Measurements from ENCODE around the gene DYNLT1. TPM values are rescaled to one million over a fixed set of nuclear protein-coding genes. Genes with fewer than 3 reads are reported as not detected.

DYNLT1 gene
- total and polyA plus RNA-seq, 12 donors: 106 to 211 (median 122) TPM

DNA sequence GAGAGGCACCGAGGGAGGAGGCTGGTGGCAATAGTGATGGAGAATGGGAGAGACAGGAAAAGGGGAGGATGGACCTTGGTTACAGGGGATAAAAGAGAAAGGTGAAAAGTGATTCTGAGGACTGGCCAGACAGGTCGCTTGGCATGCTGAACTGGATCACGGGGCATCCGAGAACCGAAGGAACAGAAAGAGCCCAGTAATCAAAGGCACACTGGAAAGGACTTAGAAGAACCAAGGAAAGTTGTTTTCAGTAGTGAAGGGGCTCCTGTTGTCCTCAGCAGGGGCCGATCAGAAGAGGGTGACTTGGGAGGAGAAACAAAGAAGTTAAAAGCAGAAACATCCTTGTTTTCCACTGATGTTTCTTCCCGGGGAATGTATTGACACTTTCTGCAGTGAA, 24.2 kb upstream of the DYNLT1 start:
- Histone ChIP-seq H3K4me3 (no peak overlapping the region), H3K4me1 (peaks cover 0 to 33% (median 0%) of the 10 kb centered on the region in 9 donors), H3K27me3 (no peaks in the 10 kb centered on the region), H3K36me3 (peaks cover 0 to 11% (median 0%) of the 10 kb centered on the region in 9 donors), H3K9me3 (no peaks in the 10 kb centered on the region), H3K27ac (peak overlapping the region in 1 of 10 donors; percentile 85)
- intact Hi-C loops (cut with DNase I): loop anchor here in 1 of 10 donors (10.0 kb wide), 1 partner anchor 164 kb away; no protein-coding TSS in a partner anchor
- TF ChIP-seq, protein P1, sequence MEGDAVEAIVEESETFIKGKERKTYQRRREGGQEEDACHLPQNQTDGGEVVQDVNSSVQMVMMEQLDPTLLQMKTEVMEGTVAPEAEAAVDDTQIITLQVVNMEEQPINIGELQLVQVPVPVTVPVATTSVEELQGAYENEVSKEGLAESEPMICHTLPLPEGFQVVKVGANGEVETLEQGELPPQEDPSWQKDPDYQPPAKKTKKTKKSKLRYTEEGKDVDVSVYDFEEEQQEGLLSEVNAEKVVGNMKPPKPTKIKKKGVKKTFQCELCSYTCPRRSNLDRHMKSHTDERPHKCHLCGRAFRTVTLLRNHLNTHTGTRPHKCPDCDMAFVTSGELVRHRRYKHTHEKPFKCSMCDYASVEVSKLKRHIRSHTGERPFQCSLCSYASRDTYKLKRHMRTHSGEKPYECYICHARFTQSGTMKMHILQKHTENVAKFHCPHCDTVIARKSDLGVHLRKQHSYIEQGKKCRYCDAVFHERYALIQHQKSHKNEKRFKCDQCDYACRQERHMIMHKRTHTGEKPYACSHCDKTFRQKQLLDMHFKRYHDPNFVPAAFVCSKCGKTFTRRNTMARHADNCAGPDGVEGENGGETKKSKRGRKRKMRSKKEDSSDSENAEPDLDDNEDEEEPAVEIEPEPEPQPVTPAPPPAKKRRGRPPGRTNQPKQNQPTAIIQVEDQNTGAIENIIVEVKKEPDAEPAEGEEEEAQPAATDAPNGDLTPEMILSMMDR (IDR thresholded peaks at IDR 0.05): no peak
- no peak for ATAC-seq
- 83 to 85% methylated on average over 7 of the region's 7 CpGs for WGBS, 2 donors
- no peak for DNase-seq

DNA sequence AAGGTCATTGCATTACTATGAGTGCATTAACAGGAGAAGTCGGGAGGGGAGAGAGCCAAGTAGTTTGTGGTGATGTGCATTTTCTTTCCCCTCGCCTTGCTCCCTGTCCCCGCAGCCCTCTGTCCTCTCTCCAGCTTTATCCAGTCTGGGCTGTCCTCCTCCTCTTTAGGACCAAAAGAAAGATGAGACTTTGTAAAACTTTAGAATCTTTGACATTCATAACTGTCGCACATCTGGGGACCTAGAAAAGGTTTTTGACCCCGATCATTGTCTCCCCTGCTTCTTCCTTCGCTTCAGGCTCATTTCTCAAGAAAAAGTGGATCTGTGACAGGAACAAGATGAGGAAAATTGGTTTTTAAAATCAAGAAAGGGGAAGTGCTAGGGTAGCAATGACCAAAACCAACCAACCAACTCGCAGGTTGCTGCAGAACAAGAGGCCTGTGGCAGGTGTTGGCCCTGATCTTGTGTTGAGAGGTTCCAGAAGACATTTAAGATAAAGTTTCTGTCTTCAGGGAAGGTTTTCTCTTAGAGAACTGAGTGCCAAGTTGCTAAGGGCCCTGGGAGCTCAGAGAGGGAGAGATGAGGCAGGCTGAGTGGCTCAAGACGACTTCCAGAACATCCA, 22.9 kb upstream of the DYNLT1 start:
- intact Hi-C loops (cut with DNase I): loop anchor here in 1 of 10 donors (10.0 kb wide), 1 partner anchor 163 kb away; no protein-coding TSS in a partner anchor
- no peak for ATAC-seq
- TF ChIP-seq, protein P1 (IDR thresholded peaks at IDR 0.05): no peak

DNA sequence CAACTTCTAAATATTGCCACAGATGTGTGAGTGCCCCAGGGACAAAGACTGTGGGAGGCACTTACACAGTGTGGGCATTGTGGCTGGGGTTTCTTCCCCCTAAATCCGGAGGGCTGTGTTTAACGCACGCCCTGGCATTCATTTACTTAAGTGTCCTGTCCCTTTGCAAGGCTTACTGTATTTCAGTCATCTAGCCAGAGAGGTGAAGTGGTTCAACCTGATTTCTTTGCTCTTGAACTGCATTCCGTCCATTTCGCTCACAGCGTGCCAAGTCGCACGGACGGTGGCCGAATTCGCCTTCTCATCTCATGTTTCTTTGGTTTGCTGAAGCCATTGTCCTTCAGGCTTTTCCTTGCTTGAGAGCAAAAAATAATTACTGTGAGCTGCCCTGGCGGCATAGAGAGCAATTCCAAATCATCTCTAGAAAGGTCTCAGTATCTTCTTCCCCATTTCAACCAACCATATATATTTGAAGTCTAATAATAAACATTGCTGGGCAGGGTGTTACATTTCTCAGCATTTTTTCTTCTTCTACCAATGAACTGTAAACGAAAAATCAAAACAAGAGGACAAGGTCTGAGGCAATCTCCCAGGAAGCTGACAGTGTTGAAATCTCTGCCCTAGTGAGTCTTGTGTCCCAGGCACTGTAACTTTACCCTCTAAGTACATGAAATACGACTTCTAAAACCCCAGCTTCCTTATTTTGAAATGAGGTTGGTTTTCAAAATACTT, 22.3 kb upstream of the DYNLT1 start:
- Histone ChIP-seq H3K27ac (peak overlapping the region in 1 of 10 donors; percentile 85), H3K27me3 (no peaks in the 10 kb centered on the region), H3K4me3 (no peak overlapping the region), H3K9me3 (no peaks in the 10 kb centered on the region), H3K4me1 (peaks cover 0 to 47% (median 0%) of the 10 kb centered on the region in 9 donors), H3K36me3 (peaks cover 0 to 24% (median 0%) of the 10 kb centered on the region in 9 donors)
- 81 to 87% methylated on average over 14 of the region's 14 CpGs for WGBS, 2 donors
- TF ChIP-seq, protein P1 (IDR thresholded peaks at IDR 0.05): no peak
- ATAC-seq (peak in 7 of 8 donors; percentile 35 to 79 (median 58)), DNase-seq (no peak)
- intact Hi-C loops (cut with DNase I): loop anchor here in 1 of 10 donors (10.0 kb wide), 1 partner anchor 162 kb away; no protein-coding TSS in a partner anchor

More for the DNA sequence above, 22.9 kb upstream of the DYNLT1 start:
- H3K27ac ChIP-seq: peak overlapping the region in 3 of 10 donors; percentile 7 to 85 (median 14)
- peaks cover 0 to 20% (median 0%) of the 10 kb centered on the region in 9 donors for H3K36me3 ChIP-seq
- no peak for DNase-seq
- no peaks in the 10 kb centered on the region for H3K27me3 ChIP-seq
- WGBS, 2 donors: 90 to 95% methylated on average over 8 of the region's 8 CpGs
- H3K4me1 ChIP-seq: peaks cover 0 to 45% (median 0%) of the 10 kb centered on the region in 9 donors
- H3K9me3 ChIP-seq: no peaks in the 10 kb centered on the region
- no peak overlapping the region for H3K4me3 ChIP-seq

DNA sequence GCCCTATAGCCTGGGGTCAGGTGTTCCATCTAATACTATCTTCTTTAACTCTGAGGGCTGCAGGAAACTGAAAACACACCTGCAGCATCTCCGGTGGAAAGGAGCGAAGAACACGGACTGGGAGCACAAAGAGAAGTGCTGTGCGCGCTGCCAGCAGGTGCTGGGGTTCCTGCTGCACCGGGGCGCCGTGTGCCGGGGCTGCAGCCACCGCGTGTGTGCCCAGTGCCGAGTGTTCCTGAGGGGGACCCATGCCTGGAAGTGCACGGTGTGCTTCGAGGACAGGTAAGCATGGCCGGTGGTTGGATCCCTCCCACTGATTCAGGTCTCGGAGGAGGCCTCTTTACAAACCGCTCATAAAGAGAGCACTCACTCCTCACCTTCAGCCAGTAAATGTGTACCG, 20.8 kb upstream of the DYNLT1 start:
- WGBS, 2 donors: 96 to 99% methylated on average over 18 of the region's 18 CpGs
- H3K36me3 ChIP-seq: peaks cover 0 to 27% (median 0%) of the 10 kb centered on the region in 9 donors
- no peaks in the 10 kb centered on the region for H3K27me3 ChIP-seq
- ATAC-seq (no peak), DNase-seq (no peak)
- TF ChIP-seq, protein P1 (IDR thresholded peaks at IDR 0.05): no peak
- no peaks in the 10 kb centered on the region for H3K9me3 ChIP-seq
- intact Hi-C loops (cut with DNase I): loop anchor here in 1 of 10 donors (10.0 kb wide), 1 partner anchor 161 kb away; no protein-coding TSS in a partner anchor
- H3K4me1 ChIP-seq: peaks cover 0 to 50% (median 0%) of the 10 kb centered on the region in 9 donors
- no peak overlapping the region for H3K27ac ChIP-seq
- H3K4me3 ChIP-seq: no peak overlapping the region

Measured in heart right ventricle (tissue), 16 donors.